Stimulated activated CD8-positive, alpha-beta memory T cell treated with anti-CD3 and anti-CD28 coated beads, Interleukin-15, amount 100 ng/mL, for 1 hour (primary cell): ENCODE measurements around the gene PALB2.

Experiments
- DNase-seq: peaks from one replicate; pipeline ENCODE4 v3.0.0-alpha.2; 2020; ENCODE audit warnings: low read depth

The PALB2 gene

GRCh38 chr16:23640931-23641765 is at the start of gene PALB2, which contains the start of gene DCTN5:
TSS of gene PALB2 (minus strand) at chr16:23641310. CDS start at chr16:23641157, 153 bp downstream.
TSS of gene DCTN5 (plus strand) at chr16:23641466. CDS start at chr16:23641543, 77 bp downstream.
- DNase-seq: peak; percentile 64

- no peak for DNase-seq
These were observed 48.5 kb upstream of the PALB2 start for GRCh38 chr16:23689442-23690187.

DNA sequence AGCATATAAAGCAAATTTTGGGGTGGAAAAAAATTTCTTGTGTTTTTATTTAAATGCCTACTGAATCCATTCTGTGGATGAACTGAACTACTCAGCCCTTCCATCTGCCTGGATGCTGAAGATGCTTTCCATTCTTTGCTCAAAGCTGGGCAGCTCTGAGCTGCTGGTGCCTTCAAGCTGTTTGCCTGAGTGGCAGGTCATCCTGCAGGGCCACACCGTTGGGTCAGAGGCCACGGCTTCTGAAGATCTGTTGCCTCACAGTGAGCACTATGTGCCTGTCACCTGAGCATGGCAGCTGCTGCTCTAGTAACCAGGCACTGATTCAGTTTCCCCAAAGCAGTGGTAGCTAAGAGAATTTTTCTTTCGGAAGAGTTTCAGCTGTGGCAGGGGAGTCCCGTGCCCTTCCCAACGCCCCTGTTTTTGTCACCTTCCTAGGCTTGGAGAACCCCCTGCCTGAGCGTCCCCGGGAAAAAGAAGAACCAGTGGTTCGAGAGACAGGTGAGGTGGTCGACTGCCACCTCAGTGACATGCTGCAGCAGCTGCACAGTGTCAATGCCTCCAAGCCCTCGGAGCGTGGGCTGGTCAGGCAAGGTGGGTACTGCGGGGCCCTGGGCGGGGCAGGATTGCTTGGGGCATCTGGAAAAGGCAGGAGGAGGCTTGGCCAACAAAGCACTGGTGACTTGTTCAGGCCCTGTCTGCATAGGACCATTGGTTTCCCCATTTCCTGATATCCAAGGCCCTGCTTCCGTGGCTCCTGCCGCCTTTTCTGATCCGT is 46.1 kb upstream of the PALB2 start:
- DNase-seq: no peak

DNA sequence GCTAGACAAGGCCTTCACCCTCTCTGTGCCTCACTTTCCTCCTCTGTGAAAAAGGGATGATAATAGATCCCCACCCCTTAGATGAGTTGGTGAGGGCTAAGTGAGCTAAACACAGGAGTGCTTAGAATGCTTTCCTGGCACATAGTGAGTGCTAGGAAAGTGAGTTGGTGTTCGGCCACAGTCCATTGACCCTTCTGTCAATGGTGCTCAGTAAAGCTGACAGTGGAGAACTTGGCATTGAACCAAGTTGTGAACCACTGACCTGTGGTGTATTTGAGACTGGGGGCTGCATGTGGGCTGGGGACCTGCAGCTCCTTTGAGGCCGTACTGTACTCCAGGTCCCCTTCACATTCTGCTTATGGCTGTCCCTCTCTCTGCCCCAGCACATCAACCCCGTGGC is 42.4 kb upstream of the PALB2 start:
- no peak for DNase-seq

GRCh38 chr16:23682181-23682580 is 41.1 kb upstream of the PALB2 start:
- no peak for DNase-seq

GRCh38 chr16:23679986-23680336 is 38.9 kb upstream of the PALB2 start:
- DNase-seq: no peak

- no peak for DNase-seq
These were observed 38.3 kb upstream of the PALB2 start for GRCh38 chr16:23679274-23679985.

GRCh38 chr16:23678430-23679273 is 37.5 kb upstream of the PALB2 start, which contains the start of gene PLK1:
TSS of gene PLK1 (plus strand) at chr16:23678889. CDS start at chr16:23678933, 44 bp downstream.
- DNase-seq: peak; percentile 37

DNA sequence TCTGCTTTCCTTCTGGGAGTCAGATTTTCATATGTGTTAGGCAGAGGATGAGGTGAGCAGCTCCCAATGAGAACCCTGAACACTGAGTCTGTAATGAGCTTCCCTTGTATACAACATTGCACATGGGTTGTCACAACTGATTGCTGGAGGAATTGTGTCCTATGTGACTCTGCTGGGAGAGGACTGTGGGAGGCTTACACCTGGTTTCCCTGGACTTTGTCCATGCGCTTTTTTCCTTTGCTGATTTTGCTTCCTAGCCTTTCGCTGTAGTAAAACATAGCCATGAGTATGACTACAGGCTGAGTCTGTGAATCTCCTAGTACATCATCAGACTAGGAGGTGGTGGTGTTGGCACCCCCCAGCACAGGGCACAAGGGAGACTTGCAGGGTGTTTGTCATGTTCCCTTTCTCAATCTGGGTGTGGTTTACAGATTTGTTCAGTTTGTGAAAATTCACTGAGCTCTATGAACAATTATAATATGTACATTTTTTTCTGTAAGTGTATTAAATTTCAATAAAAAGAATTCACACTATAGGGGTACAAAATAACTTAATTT is 35.9 kb upstream of the PALB2 start:
- DNase-seq: no peak

DNA sequence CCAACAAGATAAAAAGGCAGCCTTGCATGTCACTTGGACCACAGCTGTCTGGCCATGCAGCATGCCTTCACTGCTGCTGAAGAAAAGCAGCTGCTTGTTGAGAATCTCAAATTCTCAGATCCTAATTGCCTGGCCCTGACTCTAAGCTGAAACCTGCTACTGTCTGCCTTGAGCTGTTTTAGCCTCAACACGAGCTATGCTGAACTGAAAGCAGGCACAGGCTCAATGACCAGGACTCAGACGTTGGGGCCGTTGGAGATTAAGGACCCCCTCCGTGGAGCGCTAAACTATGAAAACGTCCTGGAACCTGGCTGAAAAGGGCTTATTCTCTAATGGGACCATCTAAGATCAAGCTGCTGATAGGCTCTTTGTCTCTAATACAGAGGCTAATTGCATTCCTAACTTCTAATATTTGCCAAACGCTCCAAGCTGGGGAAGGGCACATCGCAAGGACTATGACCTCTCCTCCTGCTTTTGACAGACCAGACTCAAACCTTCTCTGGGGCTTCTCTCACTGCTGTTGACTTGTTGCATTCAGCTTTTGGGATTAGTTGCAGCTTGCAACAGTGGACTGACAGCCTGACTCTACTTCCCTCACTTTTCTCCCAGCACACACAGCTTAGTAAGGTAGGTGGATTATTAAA is 33.0 kb upstream of the PALB2 start:
- no peak for DNase-seq

GRCh38 chr16:23670137-23670776 is 29.1 kb upstream of the PALB2 start:
- no peak for DNase-seq

DNA sequence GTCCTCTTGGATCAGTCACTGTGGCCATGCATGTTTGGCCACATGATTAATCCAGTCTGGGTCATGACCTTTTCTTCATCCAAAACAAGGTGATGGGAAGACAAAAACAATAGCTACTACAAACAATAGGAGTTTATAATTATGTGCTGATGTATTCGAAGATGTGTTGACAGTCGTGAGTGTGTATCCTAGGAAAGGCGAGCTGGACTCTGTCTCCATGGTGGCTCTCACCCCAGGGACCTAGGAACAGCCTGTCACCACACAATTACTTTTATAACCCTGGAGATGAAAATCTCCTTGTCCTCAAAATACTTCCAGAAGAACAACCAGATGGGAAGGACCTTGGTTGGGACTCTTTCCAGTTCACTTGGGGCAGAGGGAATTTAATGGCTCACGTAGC is 27.8 kb upstream of the PALB2 start:
- no peak for DNase-seq

- DNase-seq: no peak
These were observed 27.1 kb upstream of the PALB2 start for GRCh38 chr16:23668225-23668624.

- no peak for DNase-seq
These were observed 26.2 kb upstream of the PALB2 start for GRCh38 chr16:23667355-23667659.

DNA sequence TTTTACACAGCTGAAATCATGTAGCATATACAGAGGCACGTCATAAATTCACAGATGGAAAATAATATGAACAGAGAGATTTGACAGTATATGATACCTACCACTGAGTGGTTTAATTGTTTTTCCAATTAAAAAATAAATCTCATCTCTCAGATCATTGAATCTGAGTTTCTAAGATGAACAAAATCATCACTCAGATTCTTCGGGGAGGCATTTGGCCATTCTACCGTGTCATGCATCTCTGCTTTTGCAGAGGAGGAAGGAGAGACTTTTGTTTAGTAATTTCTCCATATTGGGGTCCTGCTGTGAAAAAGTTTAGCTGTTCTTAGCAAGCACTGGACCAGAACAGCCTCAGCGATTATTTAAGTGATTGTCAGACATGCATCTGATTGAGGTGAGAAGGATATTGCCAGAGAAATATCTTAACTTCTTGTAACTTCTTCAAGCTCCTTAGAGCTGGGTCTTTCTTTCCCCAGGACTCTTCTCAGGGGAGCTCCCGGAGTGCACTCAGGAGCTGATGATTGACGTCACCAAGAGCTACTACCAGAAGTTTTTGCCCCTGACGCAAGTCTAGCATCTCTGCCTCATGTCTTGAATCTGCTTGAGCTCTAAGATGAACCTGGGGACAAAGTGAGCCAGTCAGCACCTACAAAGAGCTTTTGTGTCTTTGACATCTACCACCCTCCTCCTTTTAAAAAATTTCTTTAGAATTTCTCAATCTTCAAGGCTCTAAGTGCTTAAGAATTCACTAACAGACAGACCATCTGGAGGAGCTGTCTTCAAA is 25.7 kb upstream of the PALB2 start:
- DNase-seq: no peak

- DNase-seq: no peak
These were observed 22.8 kb upstream of the PALB2 start for GRCh38 chr16:23663918-23664317.

DNA sequence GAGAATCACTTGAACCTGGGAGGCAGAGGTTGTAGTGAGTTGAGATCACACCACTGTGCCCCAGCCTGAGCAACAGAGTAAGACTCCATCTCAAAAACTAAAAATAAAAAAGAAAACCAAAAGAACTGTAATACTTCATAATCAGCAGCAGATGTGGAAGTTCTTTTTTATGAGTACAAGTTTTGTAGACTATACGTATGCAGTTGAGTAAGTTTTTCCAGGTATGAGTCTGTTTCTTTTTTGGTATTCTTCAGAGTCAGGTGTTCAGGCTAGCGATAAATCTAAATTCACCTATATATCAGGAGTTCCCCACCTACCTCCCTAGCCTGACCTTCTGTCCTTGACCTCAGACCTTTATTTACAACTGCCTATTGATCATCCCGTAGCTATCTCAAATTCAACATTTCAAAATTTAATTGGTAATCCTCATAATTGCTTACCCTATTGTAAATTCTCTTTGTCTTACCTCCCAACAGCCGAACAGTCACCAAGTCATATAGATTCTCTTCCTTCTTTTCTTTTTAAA is 10.9 kb upstream of the PALB2 start:
- DNase-seq: no peak

GRCh38 chr16:23650674-23651416 is 9.7 kb upstream of the PALB2 start:
- no peak for DNase-seq
